Raji (cell line): ENCODE measurements around the gene ATP11C.

Experiments used
- POLR2A ChIP-seq: IDR thresholded peaks from 2 replicates; pipeline ENCODE4 v1.6.1; 2011; ENCODE audit warnings: low read depth, low read length, control low read depth; ENCODE audit not compliant: insufficient read depth

Gene ATP11C

DNA sequence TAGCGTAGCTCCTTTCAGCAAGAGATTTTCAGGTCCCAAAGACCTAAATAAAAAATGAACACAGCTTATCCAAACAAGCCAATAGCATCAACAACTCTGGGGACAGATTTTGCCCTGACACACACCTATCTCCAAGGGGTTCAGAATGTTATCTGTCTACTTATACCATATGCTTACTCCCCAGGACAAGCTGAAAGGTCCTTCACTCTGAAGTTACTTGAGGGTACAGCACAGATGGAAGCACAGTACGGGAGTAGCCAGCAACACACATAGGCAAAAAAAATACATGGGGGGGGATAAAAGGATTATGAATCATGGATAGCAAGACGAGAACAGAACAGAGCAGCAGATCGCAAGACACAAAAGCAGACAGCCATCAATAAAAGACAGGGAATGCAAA, 134.2 kb downstream of the ATP11C start:
- TF ChIP-seq POLR2A: no peak

DNA sequence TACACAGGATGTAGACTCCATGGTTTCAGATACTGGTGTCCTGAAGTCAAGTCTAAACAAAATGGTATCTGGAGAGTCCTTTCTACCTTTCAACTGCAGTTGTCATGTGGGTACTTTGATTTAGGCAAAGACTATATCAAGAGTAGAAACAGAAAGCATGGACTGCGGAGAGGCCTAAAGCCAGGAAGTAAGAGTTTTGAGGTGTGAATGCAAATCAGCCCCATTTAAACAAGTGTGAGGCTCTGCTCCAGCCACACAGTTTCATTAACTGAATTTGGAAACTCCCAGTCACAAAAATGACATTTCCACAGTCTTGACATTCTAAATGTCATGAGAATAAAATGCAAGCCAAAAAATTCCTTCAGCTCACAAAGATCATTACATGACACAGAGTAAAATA, 137.7 kb downstream of the ATP11C start:
- no peak for TF ChIP-seq POLR2A

DNA sequence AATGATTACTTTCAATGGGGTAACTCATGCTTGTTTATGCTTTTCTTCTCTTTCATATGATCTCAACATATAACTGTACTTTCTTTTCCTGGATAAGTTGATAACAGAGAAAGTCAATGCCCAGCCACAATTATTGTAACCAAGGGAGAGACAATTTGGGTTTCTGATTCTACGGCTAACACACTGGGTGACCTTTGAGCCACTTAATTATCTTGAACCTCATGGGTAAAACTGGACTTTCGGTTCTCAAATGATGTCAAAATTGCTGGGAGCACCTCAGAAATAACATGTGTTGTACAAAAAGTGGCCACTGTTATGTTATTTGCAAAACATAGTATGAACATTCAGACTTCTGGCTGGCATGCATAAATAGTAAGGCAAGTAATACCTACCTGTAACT, 145.3 kb downstream of the ATP11C start:
- TF ChIP-seq POLR2A: no peak

DNA sequence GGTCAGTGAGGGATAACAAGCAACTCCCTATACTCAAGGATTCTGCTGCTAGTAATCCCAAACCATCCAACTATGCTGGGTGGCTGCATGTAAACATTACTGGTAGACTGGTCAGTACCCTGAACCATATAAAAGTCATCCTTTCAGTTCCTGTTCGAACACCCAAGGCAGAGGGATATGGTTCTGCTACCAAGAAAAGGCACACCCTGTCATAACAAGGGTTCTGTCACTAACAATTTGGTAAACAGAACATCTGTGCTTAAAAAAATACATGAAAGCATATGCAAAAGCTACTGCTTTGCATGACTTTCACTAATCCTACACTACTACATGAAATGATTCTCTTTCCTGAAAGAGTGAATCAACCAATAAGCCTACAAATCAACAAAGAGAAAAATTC, 148.0 kb downstream of the ATP11C start:
- TF ChIP-seq POLR2A: no peak

DNA sequence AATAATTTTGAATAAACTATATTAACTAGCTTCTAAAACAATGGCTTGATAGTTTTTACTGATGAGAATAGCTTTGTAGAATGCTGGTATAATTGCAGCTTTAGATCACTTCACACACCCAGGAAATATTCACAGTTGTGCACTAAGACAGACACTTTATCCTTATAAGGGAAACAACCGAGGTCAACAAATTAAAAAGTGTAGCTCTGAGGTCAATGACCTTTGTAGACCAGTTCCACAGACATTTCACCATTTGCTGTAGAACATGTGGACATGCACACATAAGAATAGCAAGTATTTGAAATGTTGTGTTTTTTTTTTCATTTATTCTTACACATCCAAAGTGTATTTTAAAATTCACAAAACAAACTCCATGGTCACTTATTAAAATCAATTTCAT, 148.9 kb downstream of the ATP11C start:
- TF ChIP-seq POLR2A: no peak

DNA sequence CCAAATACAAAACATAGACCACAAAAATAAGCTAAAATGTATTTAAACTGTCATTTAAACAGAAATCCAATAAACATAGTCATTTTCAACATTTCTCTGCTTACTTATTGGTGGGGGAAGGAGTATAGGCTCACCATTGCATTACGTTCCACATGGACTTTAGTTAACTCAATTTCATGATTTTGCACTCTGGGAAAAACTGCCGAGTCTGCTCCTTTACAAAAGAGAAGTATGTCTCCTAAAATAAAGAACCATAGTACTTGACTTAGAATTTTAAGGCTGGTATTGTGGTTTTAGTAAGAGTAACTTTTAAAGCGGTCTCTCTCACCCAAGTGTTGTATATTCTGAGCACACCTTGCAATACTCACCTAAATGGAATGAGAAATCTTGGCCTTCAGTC, 149.8 kb downstream of the ATP11C start:
- no peak for TF ChIP-seq POLR2A

DNA sequence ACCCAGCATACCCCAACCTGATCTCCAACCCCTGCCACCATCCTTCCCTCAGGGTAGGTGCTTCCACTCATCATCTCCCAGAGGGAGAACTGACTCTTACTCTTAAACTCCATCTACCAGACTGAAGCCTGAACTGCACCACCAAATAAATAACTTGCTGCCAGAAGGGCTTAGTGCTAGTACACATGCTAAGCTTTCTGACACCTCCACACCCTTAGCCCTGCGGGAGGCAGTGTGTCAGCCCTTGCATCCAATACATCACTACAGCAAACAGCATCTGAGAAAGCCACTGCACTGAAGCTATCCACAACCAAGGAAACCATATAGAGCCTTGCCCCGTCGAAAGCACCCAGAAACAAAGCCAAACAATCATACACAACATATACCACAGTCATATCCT, 156.3 kb downstream of the ATP11C start:
- no peak for TF ChIP-seq POLR2A

DNA sequence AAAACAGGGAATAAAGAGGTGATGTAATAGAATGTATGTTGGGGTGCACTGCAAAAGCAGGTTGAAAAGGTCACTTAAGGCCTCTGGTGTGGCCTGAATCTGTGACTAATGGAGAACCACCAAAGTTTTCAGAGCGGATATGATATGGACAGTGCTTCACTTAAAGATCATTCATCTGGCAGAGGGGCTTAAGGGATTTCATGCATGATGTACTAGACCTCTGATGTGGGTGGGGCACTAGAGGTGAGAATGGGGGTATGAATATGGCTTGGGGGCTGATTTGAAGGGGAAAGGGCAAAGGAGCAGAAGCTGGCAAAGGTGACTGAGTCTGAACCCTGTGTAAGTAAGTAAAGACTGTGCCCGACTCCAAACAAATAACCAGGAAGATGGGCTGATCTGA, 162.5 kb downstream of the ATP11C start:
- no peak for TF ChIP-seq POLR2A

DNA sequence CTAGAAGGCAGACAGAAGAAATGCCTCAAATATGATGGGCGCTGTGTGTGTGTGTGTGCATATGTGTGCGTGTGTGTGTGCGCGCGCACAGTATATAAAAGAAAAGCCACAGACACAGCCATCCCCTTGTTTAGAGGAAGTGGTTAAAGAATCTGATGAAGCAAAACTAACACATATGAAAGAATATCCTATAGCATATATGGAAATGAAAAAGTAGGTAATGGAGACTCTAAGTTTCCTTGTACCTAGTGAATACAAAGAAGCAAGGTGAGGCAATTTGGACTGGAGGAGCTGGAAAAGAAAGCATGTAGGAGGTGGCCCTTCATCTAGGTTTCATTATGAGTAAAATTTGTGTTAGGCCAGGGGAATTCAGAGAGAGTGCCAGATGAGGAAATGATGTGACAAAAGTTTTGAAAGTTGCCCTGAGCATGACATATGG, 166.3 kb downstream of the ATP11C start:
- TF ChIP-seq POLR2A: no peak

DNA sequence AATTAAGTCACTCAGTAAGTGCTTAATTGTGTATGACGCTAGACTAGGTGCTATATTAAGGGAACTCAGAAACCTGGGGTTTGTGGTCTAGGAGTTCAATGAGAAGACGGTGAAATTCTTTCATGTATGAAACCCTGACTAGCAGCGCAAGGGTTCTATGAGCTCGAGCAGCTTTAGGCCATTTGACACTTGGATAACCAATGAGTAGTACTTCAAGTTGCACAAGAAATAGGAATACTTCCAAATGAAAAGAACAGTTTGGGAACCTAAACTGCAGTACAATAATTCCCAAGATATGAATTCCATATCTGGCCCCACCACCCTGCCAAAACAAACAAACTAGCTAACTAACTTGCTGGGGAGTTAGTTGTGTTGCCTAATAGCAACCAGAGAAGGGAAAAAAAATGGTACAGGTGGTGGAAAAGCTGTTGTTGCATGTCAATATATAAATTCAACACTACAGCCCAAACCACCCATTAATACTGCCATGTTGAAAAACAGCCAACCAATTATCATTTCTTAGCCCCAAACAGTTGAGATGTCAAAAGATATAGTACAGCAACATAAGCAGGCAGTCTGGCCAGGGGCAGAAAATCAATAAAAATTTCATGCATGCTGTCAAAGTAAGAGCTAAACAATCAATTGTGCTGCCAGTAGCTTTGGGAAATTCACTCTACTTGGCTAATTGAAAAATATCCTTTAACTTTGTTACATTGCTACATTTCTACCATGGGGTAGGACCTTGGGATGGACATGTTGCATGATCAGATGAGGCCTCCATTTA, 170.3 kb downstream of the ATP11C start:
- no peak for TF ChIP-seq POLR2A

DNA sequence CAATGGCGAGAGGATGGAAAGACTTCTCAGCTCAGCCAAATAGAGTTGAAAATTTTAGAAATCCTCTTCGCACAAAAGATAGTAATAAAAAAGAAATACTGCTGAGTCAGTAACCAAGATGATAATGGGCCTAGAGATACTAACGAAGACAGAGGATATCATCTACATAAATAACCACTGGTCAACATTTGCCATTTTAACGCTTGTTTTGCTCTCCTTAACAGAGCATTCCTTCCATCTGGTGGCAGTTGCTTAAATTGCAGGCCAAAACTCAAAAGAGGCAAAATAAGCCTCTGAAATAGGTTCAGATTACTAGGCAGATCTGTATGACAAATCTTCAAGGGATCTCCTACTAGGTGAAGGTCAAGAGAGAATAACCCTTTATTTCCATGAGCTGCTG, 173.2 kb downstream of the ATP11C start:
- no peak for TF ChIP-seq POLR2A

DNA sequence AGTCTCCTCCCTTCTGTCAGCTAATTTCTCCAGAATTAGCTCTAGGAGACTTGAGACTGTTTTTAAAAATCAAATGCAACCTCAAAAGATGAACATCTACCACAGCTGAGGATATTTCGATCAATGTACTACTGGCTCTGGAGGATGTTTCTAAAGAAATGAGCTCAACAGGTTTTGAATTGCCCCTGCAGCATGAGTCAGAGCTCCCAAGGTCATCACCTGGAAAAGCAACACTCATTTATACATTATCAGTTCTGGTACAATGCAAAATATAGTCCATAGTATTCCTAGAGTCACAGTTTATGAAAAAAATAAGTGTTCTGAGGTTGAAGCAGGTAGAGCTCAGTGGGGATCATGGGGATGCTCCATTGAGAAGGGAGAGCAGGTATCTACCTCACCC, 174.0 kb downstream of the ATP11C start:
- no peak for TF ChIP-seq POLR2A

DNA sequence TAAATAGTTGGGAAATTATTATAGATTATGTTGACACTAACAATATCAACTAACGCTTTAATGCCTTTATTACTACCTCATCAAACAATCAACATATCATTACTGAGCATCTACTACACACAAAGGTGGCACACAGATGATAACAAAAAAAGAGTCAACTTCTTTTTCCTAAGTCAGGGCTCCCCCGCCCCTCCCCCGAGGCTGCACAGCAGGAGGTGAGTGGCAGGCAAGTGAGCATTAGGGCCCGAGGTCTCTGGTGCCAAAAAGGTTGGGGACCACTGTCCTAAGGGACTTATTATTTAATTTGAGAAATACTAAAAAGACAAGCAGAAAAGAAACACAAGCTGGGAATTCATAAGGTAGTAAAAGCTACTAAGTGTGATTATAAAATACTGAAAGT, 174.6 kb downstream of the ATP11C start:
- no peak for TF ChIP-seq POLR2A

DNA sequence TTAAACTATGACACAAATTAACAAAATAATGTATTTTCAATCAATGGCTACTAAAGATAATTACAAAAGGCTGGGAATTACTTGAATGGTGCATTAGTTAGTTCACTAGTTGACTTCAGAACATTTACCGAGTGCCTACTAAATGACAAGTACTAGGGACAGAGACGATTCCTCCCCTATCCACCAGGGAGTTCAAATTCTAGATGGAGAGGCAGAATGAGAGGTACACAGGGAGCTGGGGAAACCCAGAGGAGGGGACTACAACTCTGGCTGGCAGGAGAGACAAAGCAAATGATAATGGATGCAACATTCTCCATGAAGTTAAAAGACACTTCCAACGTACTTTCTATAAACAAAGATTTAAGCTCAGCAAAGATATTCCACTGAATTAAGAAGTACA, 181.8 kb downstream of the ATP11C start:
- TF ChIP-seq POLR2A: no peak

DNA sequence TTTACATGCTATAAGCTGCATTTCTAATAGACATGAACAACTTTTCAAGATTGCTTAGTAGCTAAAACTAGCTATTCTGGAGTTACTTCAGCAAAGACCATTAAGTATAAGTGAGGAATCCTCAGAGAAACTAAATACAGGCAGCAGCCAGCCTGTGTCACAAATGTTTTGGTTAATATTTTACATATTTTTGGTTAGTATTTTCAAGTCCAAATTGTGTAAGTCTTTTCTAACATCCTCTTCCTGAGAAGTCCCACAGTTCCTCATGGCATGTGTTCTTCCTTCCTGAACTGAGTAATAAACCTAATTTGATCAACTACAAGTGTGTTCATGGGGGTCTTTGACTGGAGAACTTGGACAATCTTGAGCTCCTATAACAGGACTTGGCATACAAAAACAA, 182.5 kb downstream of the ATP11C start:
- TF ChIP-seq POLR2A: no peak

DNA sequence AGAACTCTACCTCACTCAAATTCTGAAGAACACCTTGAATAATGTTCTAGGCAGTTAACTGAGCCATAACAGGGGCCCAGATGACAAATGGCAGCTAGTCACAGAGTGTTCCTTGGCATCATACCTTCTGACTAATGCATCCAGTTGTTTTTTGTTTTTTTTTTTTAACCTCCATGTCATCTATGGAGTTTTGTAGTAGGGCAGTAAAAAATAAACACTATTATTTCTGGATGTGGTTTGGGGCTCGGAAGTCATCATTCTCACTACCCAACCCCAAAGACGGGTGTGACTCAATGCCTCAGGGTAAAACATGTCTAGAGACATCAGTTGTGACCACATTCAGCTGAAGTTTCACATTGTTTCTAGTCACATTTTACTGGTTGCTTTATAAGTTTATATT, 193.7 kb downstream of the ATP11C start:
- TF ChIP-seq POLR2A: no peak

DNA sequence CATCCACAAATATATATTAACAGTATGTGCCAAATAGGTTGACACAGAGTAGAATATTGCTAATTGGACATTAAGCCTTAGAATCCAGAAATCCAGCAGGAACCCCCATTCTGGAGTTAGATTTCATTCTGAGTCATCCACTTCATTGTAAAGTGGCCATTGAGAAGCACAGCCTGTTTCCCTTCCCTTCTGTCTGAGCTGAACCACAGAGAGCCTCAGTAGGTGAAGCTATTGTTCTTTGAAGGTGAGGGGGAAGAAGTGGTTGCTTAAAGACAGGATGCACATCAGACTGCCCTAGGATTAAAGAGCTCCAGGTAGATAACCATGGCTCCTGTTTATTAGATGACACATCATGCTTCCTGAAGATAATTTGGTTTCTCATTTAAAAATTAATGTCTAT, 194.3 kb downstream of the ATP11C start:
- TF ChIP-seq POLR2A: no peak
